Gastrocnemius medialis (tissue), 4 donors: ENCODE results near the gene RIMBP2. TPM values are rescaled to one million over a fixed set of nuclear protein-coding genes. Genes with fewer than 3 reads are reported as not detected.

Experiments used
- ATAC-seq, 2 donors: fragments of 150-250 bp; one replicate each; pipeline ENCODE4 v1.9.1; 2016
- DNase-seq, 2 donors: peaks; one replicate each; pipeline ENCODE4 v3.0.0-alpha.2; 2019
- H3K27ac ChIP-seq, 4 donors: fragments of 200-600 bp; sonication (generic); 1 replicate in 1 of 4; 2 replicates in 3 of 4; pipeline ENCODE4 v1.5.1; 2016 to 2018; ENCODE audit warnings: mild to moderate bottlenecking in 2 of 4, moderate library complexity in 1 of 4
- H3K27me3 ChIP-seq, 3 donors: fragments of 200-600 bp; sonication (generic) in 2 of 3; 1 replicate in 1 of 3; 2 replicates in 2 of 3; pipeline versions ENCODE4 v1.5.1 to v1.6.0; 2016 to 2019; ENCODE audit warnings: mild to moderate bottlenecking in 1 of 3, moderate library complexity in 1 of 3
- H3K36me3 ChIP-seq, 2 donors: fragments of 200-600 bp; sonication (generic) in 1 of 2; one replicate each; pipeline ENCODE4 v1.5.1; 2017 to 2018
- H3K4me1 ChIP-seq, 2 donors: fragments of 200-600 bp; sonication (generic) in 1 of 2; one replicate each; pipeline ENCODE4 v1.5.1; 2016 to 2017; ENCODE audit warnings: mild to moderate bottlenecking in 2 of 2
- H3K4me3 ChIP-seq, 4 donors: fragments of 200-600 bp; sonication (generic) in 3 of 4; 1 replicate in 1 of 4; 2 replicates in 3 of 4; pipeline ENCODE4 v1.5.1; 2016 to 2019; ENCODE audit warnings: mild to moderate bottlenecking in 2 of 4
- H3K9me3 ChIP-seq, 3 donors: fragments of 200-600 bp; sonication (generic) in 2 of 3; 1 replicate in 1 of 3; 2 replicates in 2 of 3; pipeline ENCODE4 v1.5.1; 2016 to 2019
- CTCF ChIP-seq, 5 experiments: fragments of 450-650 bp in 3 of 5; fragments of 200-600 bp in 2 of 5; sonication (generic) in 2 of 5; IDR thresholded peaks in 4 of 5; conservative IDR thresholded peaks in 1 of 5; 1 replicate in 4 of 5; 2 replicates in 1 of 5; pipeline ENCODE4 v1.5.1; 2016 to 2019; ENCODE audit warnings: antibody characterized with exemption in 5 of 5, mild to moderate bottlenecking in 3 of 5, moderate library complexity in 3 of 5
- POLR2A ChIP-seq, 2 donors: fragments of 450-650 bp; IDR thresholded peaks; one replicate each; pipeline ENCODE4 v1.6.1; 2017; ENCODE audit warnings: antibody characterized with exemption in 2 of 2, mild to moderate bottlenecking in 2 of 2, moderate library complexity in 2 of 2
- in situ Hi-C, 4 donors: fragments of 200-750 bp; cut with MboI; loops; one replicate each; pipeline versions ENCODE4 v1.15.0 to v1.8.0; 2017; ENCODE audit warnings: low sequenced_read_pairs in 4 of 4
- intact Hi-C: fragments of 100-400 bp; cut with DNase I; formaldehyde crosslinking; loops from one replicate; pipeline ENCODE4 v1.15.1; 2023; ENCODE audit warnings: low total_unique reads
- total RNA-seq, 4 donors: library from RNA; depleted of rRNA; stranded (reverse); fragments of >200 nt; gene quantifications; one replicate each; pipeline versions ENCODE4 v1.1.0 to v1.2.3, GENCODE V29; 2016

The RIMBP2 gene
- total RNA-seq, 4 donors from 2014 or later, result 0.76 to 2.2 (median 1.2) TPM; not detected in 1

GRCh38 chr12:130601327-130601726 lies 114.8 kb downstream of the RIMBP2 start:
- no peak overlapping the region for H3K27ac ChIP-seq
- no peaks in the 10 kb centered on the region for H3K9me3 ChIP-seq
- DNase-seq (no peak), ATAC-seq (no peak)
- no peaks in the 10 kb centered on the region for H3K4me1 ChIP-seq
- in situ Hi-C loops (no loop called here), intact Hi-C loops (no loop called here)
- H3K27me3 ChIP-seq, result no peaks in the 10 kb centered on the region
- H3K36me3 ChIP-seq, result no peaks in the 10 kb centered on the region
- H3K4me3 ChIP-seq, result no peak overlapping the region
- TF ChIP-seq CTCF (IDR thresholded peaks at IDR 0.05 in 4 of 5, conservative IDR thresholded peaks at IDR 0.05 in 1 of 5), result no peak
- TF ChIP-seq POLR2A (IDR thresholded peaks at IDR 0.05), result no peak

- in situ Hi-C loops (no loop called here), intact Hi-C loops (no loop called here)
- Histone ChIP-seq H3K36me3 (no peaks in the 10 kb centered on the region), H3K4me3 (no peak overlapping the region), H3K4me1 (no peaks in the 10 kb centered on the region), H3K9me3 (no peaks in the 10 kb centered on the region), H3K27ac (no peak overlapping the region), H3K27me3 (no peaks in the 10 kb centered on the region)
- ATAC-seq (no peak), DNase-seq (no peak)
- TF ChIP-seq CTCF (IDR thresholded peaks at IDR 0.05 in 4 of 5, conservative IDR thresholded peaks at IDR 0.05 in 1 of 5), result no peak
- TF ChIP-seq POLR2A (IDR thresholded peaks at IDR 0.05), result no peak
Measured at GRCh38 chr12:130596241-130596640, 119.9 kb downstream of the RIMBP2 start.

GRCh38 chr12:130595566-130595965 lies 120.5 kb downstream of the RIMBP2 start:
- intact Hi-C loops (no loop called here), in situ Hi-C loops (no loop called here)
- no peak for DNase-seq

GRCh38 chr12:130593056-130593455 lies 123.0 kb downstream of the RIMBP2 start:
- H3K27me3 ChIP-seq, result no peaks in the 10 kb centered on the region
- intact Hi-C loops (no loop called here), in situ Hi-C loops (no loop called here)
- H3K36me3 ChIP-seq, result no peaks in the 10 kb centered on the region
- DNase-seq (no peak), ATAC-seq (no peak)
- H3K27ac ChIP-seq, result no peak overlapping the region
- H3K9me3 ChIP-seq, result no peaks in the 10 kb centered on the region
- H3K4me1 ChIP-seq, result no peaks in the 10 kb centered on the region
- TF ChIP-seq POLR2A (IDR thresholded peaks at IDR 0.05), result no peak
- no peak for TF ChIP-seq CTCF (IDR thresholded peaks at IDR 0.05 in 4 of 5, conservative IDR thresholded peaks at IDR 0.05 in 1 of 5)
- H3K4me3 ChIP-seq, result no peak overlapping the region

More at GRCh38 chr12:130595566-130595965, 120.5 kb downstream of the RIMBP2 start:
- H3K4me3 ChIP-seq, result no peak overlapping the region
- no peak for ATAC-seq
- no peaks in the 10 kb centered on the region for H3K9me3 ChIP-seq
- no peaks in the 10 kb centered on the region for H3K36me3 ChIP-seq
- H3K4me1 ChIP-seq, result no peaks in the 10 kb centered on the region
- H3K27ac ChIP-seq, result no peak overlapping the region
- H3K27me3 ChIP-seq, result no peaks in the 10 kb centered on the region
- TF ChIP-seq CTCF (IDR thresholded peaks at IDR 0.05 in 4 of 5, conservative IDR thresholded peaks at IDR 0.05 in 1 of 5) (no peak), POLR2A (IDR thresholded peaks at IDR 0.05) (no peak)

GRCh38 chr12:130592641-130593040 lies 123.5 kb downstream of the RIMBP2 start:
- no peaks in the 10 kb centered on the region for H3K27me3 ChIP-seq

More at GRCh38 chr12:130592641-130593040, 123.5 kb downstream of the RIMBP2 start:
- ATAC-seq (no peak), DNase-seq (no peak)
- no peak overlapping the region for H3K27ac ChIP-seq
- H3K4me1 ChIP-seq, result no peaks in the 10 kb centered on the region
- no peaks in the 10 kb centered on the region for H3K36me3 ChIP-seq
- no peak for TF ChIP-seq POLR2A (IDR thresholded peaks at IDR 0.05)
- no peak for TF ChIP-seq CTCF (IDR thresholded peaks at IDR 0.05 in 4 of 5, conservative IDR thresholded peaks at IDR 0.05 in 1 of 5)
- no peaks in the 10 kb centered on the region for H3K9me3 ChIP-seq
- intact Hi-C loops (no loop called here), in situ Hi-C loops (no loop called here)
- H3K4me3 ChIP-seq, result no peak overlapping the region
